HG03097 (cell line): ENCODE data around the gene MT1A.
"Not testable (repeated sequence)": the region's sequence is repeated elsewhere in the genome, so short reads cannot be mapped to it uniquely, and the experiment has no call there.

Experiments used
- ATAC-seq: cut with Tn5 transposase; IDR thresholded peaks from one replicate; pipeline ENCODE4 v1.9.1; 2021; ENCODE audit not compliant: unreplicated experiment, low FRiP score

MT1A gene

DNA sequence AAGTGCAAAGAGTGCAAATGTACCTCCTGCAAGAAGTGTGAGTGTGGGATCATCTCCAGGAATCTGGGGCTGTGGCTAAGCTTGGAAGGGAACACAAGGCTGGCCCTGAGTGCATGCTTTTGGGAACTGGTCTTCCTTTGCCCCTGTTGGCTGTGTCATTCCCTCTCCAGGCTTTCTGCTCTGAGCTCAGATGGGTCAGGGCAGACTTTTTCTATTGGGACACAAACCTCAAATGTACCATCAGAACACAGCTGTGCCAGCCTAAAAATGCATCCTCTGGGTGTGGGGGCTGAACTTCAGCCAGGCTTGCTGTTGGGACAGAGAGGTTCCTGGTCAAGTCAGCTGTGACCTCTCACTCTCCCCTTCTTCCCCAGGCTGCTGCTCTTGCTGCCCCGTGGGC, 14.1 kb downstream of the MT1A start:
- ATAC-seq, result no peak

DNA sequence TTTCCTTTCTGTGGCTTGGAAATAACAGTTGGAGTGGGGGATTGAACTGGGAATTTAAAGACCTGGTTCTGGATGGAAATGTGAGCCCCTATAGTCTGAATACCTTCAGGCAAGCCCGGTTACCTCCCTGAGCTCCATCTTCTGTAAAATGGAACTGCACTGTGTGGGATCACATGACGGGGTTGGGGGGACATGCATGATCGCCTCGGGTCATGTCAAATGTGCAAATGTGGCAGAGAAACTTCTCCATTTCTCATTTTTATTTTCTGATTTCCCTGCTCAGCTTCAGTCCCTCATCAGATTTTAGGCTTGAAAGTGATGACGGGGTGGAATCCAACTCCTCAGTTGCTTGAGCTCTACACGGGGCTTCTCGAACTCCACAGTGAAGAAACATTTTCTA, 14.8 kb downstream of the MT1A start:
- no peak for ATAC-seq

DNA sequence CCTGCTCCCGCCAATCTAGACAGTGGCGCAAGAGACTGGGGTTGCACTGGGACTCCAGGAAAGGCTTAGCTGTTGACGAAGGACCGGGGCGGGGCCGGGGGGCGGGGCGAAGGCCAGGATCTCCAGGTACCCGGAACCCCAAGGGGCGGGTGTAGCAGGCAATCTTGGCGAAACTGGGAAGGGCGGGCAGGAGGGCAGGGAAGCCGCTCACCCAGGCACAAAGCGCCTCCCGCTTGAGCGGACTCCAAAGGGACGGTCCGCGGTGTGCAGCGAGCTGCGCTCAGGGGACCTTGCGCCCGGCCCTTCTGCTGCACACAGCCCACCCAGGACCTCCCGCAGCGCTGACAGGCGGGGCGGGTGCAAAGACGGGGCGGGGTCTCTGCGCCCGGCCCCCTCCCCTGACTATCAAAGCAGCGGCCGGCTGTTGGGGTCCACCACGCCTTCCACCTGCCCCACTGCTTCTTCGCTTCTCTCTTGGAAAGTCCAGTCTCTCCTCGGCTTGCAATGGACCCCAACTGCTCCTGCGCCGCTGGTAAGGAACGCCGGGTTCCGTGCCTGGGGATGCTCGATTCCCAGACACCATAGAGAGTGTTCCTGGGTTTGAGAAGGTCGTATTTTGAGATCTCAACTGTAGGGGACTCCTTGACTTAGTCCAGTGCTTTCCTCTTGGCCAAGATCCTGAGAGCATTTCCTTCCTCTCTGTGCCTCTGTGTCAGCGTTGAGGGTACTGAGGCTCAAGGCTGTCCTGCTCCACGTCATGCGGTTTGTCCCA, 19.3 kb downstream of the MT1A start, which contains the start of gene MT1F:
MT1F (plus strand) TSS at position 405 of the 772 bp plus-strand sequence; CDS start at position 505, 100 bp downstream.
- ATAC-seq, result no peak

DNA sequence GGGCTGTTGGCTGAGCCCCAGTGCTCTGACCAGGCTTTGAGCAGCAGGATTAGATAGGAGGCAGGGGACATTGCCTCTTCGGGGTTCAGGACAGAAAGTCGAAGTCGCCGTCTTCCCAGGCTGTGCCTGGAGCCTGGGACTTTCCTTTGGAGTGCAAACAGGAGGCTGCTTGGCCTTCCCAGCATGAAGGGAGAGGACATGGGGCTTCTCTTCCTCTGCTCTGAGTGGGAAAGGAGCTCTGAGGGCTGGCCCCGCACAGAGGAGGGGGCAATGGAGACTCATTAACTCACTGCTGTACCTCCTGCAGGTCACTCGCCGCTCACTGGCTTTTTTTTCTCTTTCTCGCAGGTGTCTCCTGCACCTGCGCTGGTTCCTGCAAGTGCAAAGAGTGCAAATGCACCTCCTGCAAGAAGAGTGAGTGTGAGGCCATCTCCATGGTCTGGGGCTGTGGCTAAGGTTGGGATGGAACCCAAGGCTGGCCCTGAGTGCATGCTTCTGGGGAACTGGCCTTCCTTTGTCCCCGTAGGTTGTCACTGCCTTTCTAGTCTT, 19.9 kb downstream of the MT1A start:
- ATAC-seq, result no peak

DNA sequence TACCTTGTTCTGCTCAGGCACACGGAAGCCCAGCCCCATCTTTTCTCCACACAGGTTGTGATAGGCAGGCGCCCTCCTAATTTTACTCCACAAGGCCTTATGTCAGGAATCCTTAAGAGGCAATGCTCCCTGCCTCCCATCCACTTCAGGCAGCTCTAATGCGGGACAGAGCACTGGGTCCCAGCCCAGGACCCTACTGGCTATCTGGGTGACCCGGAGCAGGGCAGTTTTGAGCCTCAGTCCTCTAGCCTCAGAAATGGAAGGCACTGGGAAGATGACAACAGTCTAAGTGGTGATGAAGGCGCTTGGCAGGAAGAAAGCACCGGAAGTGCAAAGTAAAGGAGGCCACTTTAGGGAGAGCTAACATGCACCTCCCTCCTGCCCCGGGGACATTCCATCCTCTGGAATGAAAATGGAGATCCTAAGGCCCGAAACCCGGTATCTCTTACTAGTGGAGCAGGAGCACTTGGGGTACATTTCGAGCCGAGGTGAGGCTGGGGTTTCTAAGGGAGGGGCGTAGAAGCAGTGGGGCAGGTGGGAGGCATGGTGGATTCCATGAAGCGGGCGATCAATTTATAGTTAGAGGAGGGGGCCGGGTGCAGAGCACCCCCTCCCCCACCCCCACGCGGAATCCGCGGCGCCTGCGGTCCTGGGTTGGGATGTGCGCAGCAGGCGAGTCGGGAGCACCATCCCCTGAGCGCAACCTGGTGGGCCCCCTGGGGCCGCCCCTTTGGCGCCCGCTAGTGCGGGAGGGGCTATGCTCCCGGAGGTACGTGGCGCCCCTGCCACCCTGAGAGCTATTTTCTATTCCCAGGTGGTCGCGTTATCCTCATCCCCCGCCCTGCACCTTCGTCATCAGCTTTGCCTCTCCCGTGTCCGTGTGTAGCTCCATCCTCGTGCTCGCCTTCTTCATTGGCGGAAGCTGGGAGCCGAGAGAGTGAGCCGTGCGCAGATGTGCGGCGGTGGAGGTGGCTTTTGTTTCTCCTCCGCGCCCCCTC, 24.2 kb downstream of the MT1A start:
- no peak for ATAC-seq

DNA sequence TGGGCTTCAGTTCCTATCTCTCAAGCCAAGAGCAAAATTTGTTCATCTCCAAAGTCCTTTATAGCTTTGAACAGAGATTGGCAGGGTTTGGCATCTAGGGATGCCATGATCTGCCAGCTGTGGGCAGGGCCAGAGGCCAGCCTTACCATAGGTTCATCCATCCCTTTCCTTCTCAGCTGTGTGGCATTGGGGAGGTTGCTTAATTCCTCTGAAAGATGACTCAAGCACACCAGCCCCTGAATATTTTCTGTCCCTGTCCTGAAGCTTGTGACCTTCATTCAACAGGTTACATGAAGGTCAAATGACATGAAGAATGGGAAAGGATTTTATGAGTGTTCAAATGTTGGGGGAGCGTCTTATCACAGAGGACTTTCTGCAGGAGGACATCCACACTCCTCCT, 26.0 kb downstream of the MT1A start:
- no peak for ATAC-seq

DNA sequence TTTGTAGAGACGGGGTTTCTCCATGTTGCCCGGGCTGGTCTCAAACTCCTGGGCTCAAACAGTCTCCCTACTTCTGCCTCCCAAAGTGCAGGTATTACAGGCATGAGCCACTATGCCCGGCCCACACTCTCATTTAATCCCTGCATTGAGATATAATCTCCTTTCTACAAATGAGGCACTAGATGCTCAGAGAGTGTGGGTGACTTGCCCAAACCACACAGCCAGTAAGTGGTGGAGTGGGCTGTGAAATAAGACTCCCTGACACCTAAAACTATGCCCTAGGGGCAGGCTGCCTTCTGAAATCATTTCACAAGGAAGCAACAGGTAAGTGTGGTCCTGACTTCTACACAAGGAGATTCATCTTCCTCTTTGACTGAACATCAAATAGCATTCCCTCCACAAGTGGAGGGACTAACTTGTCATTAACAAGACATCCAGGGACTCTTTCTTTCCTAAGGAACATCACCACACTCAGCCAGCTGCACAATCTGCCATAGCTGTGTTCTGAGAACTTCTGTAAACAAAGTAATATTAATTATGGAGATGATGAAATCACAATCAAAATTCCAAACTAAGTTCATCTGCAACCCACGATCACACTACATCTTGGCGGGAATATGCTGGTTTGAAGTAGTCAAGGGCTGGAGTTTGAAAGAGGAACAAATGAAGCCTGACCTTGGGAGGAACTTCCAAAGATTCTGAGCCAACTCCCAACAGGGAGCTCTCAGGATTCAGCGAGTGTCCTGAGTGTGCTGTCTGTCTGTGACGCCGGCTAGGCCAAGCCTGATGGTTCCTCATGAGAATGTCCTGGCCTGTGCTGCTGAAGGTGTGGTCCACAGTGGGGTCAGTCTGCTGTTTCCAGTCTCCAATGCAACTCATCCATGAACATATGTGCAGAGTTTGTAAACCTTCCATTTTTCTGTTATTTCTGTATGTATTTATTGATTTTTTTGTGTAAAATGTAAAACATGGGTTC, 27.1 kb downstream of the MT1A start:
- ATAC-seq, result not testable (repeated sequence)

DNA sequence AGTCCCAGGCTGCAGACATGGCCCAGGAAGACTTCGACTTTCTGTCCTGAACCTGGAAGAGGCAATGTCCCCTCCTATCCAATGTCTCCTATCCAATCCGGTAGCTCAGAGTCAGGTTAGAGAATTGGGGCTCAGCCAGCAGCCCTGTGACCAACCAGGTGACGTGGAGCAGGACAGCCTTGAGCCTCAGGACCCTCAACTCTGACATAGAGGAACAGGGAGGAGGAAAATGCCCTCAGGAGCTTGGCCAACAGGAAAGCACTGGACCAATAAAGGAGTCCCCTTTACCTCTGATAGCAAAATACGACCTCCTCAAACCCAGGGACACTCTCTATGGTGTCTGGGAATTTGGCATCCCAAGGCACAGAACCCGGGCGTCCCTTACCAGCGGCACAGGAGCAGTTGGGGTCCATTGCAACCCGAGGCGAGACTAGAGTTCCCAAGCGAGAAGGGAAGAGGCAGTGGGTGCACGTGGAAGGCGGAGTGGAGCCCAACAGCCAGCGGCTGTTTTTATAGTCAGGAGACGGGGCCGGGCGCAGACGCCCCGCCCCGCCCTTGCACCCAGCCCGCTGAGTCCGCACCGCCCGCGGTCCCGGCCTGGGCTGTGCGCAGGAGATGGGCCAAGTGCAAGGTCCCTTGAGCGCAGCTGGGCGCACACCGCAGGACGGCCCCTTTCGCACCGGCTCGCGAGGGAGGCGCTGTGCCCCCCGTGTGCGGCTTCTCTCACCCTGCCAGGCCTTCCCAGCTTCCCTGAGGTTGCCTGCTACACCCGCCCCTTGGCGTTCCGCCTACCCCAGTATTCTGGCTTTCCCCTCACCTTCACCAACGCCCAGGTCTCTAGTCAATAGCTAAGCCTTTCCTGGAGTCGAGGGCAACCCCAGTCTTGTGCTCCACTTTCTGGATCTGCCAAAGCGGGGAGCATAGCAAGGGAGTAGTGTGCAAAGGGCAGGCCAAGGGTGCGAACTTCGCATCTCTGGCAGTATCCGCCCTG, 29.4 kb downstream of the MT1A start, which contains the start of gene MT1G:
MT1G (minus strand) TSS at position 485 of the 991 bp plus-strand sequence; CDS start at position 413, 72 bp downstream.
- ATAC-seq, result no peak

DNA sequence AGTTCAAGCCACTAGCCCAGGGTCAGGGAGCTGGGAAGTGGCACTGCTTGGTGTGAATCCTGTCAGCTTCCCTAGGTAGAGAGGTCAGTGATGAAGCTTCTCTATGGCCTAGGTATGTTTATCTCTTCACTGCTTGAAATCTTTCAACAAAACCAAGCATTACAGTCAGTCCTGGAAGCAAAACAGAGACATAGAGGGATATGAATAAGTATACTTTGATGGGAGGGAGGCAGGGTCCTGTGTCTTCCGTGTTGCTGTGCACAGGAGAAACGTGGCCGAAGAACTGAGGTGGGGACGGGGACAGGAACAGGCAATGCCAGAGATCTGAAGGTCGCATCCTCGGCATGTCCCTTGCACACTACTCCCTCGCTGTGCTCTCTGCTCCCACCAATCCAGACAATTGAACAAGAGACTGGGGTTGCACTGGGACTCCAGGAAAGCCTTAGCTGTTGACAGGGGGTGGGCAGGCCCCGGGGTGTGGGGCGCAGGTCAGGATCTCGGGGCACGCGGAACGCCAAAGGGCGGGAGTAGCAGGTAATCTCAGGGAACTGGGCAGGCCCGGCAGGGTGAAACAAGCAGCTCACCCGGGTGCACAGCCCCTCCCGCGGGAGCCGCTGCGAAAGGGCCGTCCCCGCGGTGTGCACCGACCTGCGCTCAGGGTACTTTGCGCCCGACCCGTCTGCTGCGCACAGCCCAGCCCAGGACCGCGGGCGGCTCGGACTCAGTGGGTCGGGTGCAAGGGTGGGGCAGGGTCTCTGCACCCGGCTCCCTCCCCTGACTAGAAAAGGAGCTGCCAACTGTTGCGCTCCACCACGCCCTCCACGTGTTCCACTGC, 30.8 kb downstream of the MT1A start, which contains the start of gene MT1H:
MT1H (plus strand) TSS at position 810 of the 835 bp plus-strand sequence. CDS start 71 bp downstream, outside the sequence.
- ATAC-seq, result no peak

DNA sequence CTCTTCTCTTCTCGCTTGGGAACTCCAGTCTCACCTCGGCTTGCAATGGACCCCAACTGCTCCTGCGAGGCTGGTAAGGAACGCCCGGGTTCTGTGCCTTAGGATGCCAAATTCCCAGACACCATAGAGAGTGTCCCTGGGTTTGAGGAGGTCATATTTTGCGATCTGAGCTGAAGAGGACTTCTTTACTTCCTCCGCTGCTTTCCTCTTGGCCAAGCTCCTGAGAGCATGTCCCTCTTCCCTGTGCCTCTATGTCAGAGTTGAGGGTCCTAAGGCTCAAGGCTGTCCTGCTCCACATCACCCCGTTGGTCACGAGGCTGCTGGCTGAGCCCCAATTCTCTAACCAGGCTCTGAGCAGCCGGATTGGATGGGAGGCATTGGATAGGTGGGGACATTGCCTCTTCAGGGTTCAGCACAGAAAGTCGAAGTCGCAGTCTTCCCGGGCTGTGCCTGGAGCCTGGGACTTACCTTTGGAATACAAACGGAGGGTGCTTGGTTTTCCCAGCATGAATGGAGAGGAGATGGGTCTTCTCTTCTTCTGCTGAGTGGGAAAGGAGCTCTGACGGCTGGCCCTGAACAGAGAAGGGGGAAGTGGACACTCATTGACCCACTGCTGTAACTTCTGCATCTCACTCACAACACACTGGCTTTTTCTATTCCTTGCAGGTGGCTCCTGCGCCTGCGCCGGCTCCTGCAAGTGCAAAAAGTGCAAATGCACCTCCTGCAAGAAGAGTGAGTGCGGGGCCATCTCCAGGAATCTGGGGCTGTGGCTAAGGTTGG, 31.6 kb downstream of the MT1A start:
- ATAC-seq, result no peak

DNA sequence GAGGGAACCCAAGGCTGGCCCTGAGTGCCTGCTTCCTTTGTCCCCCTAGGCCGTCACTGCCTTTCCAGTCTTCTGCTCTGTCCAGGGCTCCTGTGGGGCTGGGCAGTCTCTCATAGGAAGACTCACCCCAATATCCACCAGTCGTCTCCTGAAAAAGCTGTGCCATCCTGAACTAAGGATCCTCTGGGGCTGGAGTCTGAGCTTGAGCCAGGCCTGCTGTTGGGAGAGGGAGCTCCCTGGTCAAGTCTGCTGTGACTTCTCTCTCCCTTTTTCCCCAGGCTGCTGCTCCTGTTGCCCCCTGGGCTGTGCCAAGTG, 32.1 kb downstream of the MT1A start:
- no peak for ATAC-seq

DNA sequence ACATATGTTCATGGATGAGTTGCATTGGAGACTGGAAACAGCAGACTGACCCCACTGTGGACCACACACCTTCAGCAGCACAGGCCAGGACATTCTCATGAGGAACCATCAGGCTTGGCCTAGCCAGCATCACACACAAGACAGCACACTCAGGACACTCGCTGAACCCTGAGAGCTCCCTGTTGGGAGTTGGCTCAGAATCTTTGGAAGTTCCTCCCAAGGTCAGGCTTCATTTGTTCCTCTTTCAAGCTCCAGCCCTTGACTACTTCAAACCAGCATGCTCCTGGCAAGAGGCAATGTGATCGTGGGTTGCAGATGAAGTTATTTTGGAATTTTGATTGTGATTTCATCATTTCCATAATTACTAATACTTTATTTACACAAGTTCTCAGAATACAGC, 33.2 kb downstream of the MT1A start:
- ATAC-seq, result not testable (repeated sequence)

DNA sequence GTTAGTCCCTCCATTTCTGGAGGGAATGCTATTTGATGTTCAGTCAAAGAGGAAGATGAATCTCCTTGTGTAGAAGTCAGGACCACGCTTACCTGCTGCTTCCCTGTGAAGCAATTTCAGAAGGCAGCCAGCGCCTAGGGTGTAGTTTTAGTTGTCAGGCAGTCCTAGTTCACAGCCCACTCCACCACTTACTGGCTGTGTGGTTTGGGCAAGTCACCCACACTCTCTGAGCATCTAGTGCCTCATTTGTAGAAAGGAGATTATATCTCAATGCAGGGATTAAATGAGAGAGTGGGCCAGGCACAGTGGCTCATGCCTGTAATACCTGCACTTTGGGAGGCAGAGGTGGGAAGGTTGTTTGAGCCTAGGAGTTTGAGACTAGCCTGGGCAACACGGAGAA, 33.7 kb downstream of the MT1A start:
- not testable (repeated sequence) for ATAC-seq

DNA sequence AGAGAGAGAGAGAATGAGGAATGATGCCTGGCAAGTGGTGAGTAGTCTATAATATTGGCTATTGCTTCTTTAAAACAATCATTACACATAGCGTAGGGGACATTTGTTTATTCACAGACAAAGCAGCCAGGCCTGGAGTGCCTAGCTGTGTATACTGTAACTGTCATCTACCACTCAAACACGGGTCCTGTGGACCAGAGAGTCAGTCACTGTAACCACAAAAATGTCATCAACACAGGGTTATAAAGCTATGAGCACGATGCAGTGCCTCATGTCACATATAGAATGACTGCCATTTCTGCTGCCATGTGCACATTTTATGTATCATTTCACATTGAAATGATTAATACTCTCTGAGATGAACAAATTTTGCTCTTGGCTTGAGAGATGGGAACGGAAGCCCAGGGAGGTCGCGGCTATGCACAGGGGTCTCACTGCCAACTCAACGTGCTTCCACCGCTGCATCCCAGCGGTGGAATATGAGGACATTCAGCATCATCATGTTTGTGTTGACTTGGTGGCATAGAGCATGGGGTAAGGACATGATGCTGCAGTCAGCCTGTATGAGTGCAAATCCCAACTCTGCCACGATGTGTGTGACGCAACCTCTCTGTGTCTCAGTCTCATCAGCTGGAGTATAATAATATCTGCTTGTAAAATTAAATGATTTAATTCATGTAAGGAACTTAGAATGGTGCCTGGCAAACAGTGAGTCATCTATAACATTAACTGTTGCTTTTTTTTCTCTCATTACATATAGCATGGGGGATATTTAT, 34.5 kb downstream of the MT1A start:
- no peak for ATAC-seq

DNA sequence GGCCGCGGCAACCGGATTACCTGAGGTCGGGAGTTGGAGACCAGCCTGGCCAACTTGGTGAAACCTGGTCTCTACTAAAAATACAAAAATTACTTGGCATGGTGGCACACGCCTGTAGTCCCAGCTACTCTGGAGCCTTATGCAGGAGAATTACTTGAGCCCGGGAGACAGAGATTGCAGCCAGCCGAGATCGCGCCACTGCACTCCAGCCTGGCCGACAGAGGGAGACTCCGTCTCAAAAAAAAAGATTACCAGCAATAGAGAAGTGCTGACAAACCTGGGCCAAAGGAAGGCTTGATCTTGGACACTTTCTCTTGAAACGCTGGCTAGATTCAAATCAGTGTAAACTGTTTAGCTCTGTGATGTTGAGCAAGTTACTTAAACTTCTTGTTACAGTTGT, 35.5 kb downstream of the MT1A start:
- ATAC-seq, result no peak

DNA sequence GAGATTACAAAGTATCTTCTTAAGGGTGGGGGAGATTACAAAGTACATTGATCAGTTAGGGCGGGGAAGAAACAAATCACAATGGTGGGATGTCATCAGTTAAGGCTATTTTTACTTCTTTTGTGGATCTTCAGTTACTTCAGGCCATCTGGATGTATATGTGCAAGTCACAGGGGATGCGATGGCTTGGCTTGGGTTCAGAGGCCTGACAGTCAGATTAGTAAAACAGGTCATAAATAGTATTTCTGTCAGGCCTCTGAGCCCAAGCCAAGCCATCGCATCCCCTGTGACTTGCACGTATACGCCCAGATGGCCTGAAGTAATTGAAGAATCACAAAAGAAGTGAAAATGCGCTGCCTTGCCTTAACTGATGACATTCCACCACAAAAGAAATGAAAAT, 36.1 kb downstream of the MT1A start:
- not testable (repeated sequence) for ATAC-seq
